Measurements from ENCODE around the gene SHISA3.

Gene SHISA3

DNA sequence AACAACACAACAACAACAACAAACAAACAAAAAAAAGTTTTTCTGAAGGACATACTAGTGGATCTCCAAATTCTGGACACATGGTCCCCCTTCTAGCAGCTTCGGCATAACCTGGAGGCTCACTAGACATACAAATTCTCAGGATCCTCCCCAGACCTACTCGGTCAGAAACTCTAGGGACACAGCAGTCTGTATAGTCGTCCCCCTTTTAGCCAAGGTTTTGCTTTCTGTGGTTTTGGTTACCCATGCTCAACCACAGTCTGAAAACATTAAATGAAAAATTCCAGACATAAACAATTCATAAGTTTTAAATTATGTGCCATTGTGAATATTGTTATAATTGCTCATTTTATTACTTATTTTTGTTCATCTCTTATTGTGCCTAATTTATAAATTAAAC lies 45.2 kb upstream of the SHISA3 start:
- Histone ChIP-seq H2AFZ (ENCODE audit: low read length) (no peak overlapping the region), H2BK12ac (ENCODE audit: low read length) (no peak overlapping the region), H3K79me1 (ENCODE audit: low read depth, low read length) (no peaks in the 10 kb centered on the region), H3K14ac (ENCODE audit: low read length) (no peak overlapping the region), H3K23ac (ENCODE audit: low read depth, low read length, poor library complexity) (no peak overlapping the region), H3K9me3 (replicated peaks in 1 of 2; ENCODE audit: control insufficient read depth in 2 of 2, insufficient read depth in 1 of 2, low read depth in 1 of 2, low read length in 2 of 2) (no peaks in the 10 kb centered on the region), H2AK5ac (ENCODE audit: low read depth, low read length) (no peak overlapping the region), H3K4me1 (ENCODE audit: control insufficient read depth in 2 of 2, insufficient read depth in 1 of 2, low read depth in 1 of 2, low read length in 2 of 2) (peaks cover 0 to 4% of the 10 kb centered on the region in 2 donors), H3K4me3 (ENCODE audit: low read length in 2 of 2) (no peak overlapping the region), H3K9ac (ENCODE audit: low read depth, low read length, poor library complexity) (no peak overlapping the region), H2BK15ac (ENCODE audit: low read length) (no peak overlapping the region), H3K36me3 (replicated peaks in 1 of 2; ENCODE audit: control insufficient read depth in 2 of 2, insufficient read depth in 2 of 2, low read length in 2 of 2) (no peaks in the 10 kb centered on the region), H3K4ac (ENCODE audit: low read length) (no peak overlapping the region), H3K27ac (replicated peaks; ENCODE audit: low read length) (no peak overlapping the region), H3K18ac (ENCODE audit: low read length) (no peak overlapping the region), H3K4me2 (ENCODE audit: insufficient read depth, low read length, poor library complexity, severe bottlenecking) (no peak overlapping the region), H4K91ac (ENCODE audit: low read depth, low read length, poor library complexity) (no peak overlapping the region), H2BK120ac (ENCODE audit: low read depth, low read length) (no peak overlapping the region), H4K8ac (ENCODE audit: low read depth, low read length) (no peak overlapping the region), H3K27me3 (ENCODE audit: control insufficient read depth in 3 of 3, insufficient read depth in 3 of 3, low read depth in 1 of 3, low read length in 3 of 3) (no peaks in the 10 kb centered on the region), H2BK5ac (ENCODE audit: low read length) (no peak overlapping the region)
- DNase-seq (ENCODE audit: low spot score): no peak
- no CpG with 5 or more reads among the region's 3 CpGs for WGBS, 2 donors (ENCODE audit: extremely low coverage in 2 of 2, insufficient read length in 2 of 2, insufficient replicate concordance in 1 of 2)

DNA sequence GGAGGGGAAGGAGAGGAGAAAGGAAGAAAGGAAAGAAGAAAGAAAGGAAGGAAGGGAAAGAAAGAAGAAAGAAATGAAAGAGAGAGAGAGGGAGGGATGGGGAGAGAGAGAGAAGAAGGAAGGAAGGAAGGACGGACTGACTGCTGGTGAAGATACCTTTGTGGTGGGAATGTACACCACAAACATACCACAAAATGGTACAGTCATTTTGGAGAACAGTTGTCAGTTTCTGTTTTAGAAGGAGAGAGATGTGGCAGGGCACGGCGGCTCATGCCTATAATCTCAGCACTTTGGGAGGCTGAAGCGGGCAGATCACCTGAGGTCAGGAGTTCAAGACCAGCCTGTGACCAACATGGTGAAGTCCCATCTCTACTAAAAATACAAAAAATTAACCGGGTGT lies 40.0 kb upstream of the SHISA3 start:
- Histone ChIP-seq H3K36me3 (replicated peaks in 1 of 2; ENCODE audit: control insufficient read depth in 2 of 2, insufficient read depth in 2 of 2, low read length in 2 of 2) (no peaks in the 10 kb centered on the region), H3K79me1 (ENCODE audit: low read depth, low read length) (no peaks in the 10 kb centered on the region), H3K4ac (ENCODE audit: low read length) (no peak overlapping the region), H2BK5ac (ENCODE audit: low read length) (no peak overlapping the region), H2AFZ (ENCODE audit: low read length) (no peak overlapping the region), H3K23ac (ENCODE audit: low read depth, low read length, poor library complexity) (no peak overlapping the region), H3K27me3 (ENCODE audit: control insufficient read depth in 3 of 3, insufficient read depth in 3 of 3, low read depth in 1 of 3, low read length in 3 of 3) (no peaks in the 10 kb centered on the region), H2AK5ac (ENCODE audit: low read depth, low read length) (no peak overlapping the region), H3K4me1 (ENCODE audit: control insufficient read depth in 2 of 2, insufficient read depth in 1 of 2, low read depth in 1 of 2, low read length in 2 of 2) (no peaks in the 10 kb centered on the region), H3K27ac (replicated peaks; ENCODE audit: low read length) (no peak overlapping the region), H3K4me3 (ENCODE audit: low read length in 2 of 2) (no peak overlapping the region), H3K9ac (ENCODE audit: low read depth, low read length, poor library complexity) (no peak overlapping the region), H3K18ac (ENCODE audit: low read length) (no peak overlapping the region), H2BK12ac (ENCODE audit: low read length) (no peak overlapping the region), H4K8ac (ENCODE audit: low read depth, low read length) (no peak overlapping the region), H3K14ac (ENCODE audit: low read length) (no peak overlapping the region), H4K91ac (ENCODE audit: low read depth, low read length, poor library complexity) (no peak overlapping the region), H3K9me3 (replicated peaks in 1 of 2; ENCODE audit: control insufficient read depth in 2 of 2, insufficient read depth in 1 of 2, low read depth in 1 of 2, low read length in 2 of 2) (no peaks in the 10 kb centered on the region), H3K4me2 (ENCODE audit: insufficient read depth, low read length, poor library complexity, severe bottlenecking) (no peak overlapping the region), H2BK120ac (ENCODE audit: low read depth, low read length) (no peak overlapping the region), H2BK15ac (ENCODE audit: low read length) (no peak overlapping the region)
- WGBS, 2 donors (ENCODE audit: extremely low coverage in 2 of 2, insufficient read length in 2 of 2, insufficient replicate concordance in 1 of 2): no CpG with 5 or more reads among the region's 5 CpGs
- DNase-seq (ENCODE audit: low spot score): no peak

DNA sequence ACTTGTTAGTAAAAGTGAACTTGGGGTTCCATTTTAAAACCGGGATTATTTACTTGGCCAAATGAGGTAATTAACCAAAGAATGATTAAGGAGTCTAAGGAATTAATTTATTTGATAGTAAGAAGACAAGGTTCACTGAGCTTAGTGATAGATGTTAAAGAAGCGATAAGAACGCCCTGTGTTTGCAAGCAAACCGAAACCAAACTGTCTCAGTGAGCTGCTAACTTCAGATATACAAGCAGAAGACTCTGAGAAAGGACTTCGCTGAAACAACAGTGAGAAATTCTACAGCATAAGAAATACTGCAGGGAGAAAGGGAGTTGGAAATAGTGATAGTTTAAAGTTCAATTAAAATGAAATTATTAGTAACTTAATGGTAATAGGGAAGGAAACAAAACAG lies 37.6 kb upstream of the SHISA3 start:
- Histone ChIP-seq H2BK120ac (ENCODE audit: low read depth, low read length) (no peak overlapping the region), H3K4me3 (ENCODE audit: low read length in 2 of 2) (no peak overlapping the region)
- WGBS, 2 donors (ENCODE audit: extremely low coverage in 2 of 2, insufficient read length in 2 of 2, insufficient replicate concordance in 1 of 2): no CpG with 5 or more reads among the region's 5 CpGs

DNA sequence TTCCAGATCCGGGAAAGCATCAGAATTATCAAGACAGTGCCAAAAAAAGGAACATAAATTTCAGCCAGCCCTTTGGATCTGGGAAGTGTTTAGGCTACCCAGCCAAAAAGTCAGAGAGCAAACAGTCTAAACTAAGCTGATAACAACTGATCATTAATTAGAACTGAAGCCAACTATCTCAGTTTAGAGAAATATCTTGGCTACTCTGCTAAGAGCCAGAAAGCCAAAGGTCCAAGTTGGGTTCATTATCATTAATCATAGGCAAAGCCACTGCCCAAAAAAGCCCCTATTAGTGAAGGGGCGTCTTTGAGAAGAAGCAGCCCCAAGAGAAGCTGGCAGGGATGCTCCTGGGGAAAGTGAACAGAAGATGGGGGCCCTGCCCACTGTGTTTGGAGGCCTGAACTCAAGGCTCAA lies 37.0 kb upstream of the SHISA3 start:
- Histone ChIP-seq H2BK12ac (ENCODE audit: low read length) (no peak overlapping the region), H2AK5ac (ENCODE audit: low read depth, low read length) (no peak overlapping the region), H3K4me2 (ENCODE audit: insufficient read depth, low read length, poor library complexity, severe bottlenecking) (no peak overlapping the region), H2AFZ (ENCODE audit: low read length) (no peak overlapping the region), H3K27me3 (ENCODE audit: control insufficient read depth in 3 of 3, insufficient read depth in 3 of 3, low read depth in 1 of 3, low read length in 3 of 3) (no peaks in the 10 kb centered on the region), H3K79me1 (ENCODE audit: low read depth, low read length) (no peaks in the 10 kb centered on the region), H3K9me3 (replicated peaks in 1 of 2; ENCODE audit: control insufficient read depth in 2 of 2, insufficient read depth in 1 of 2, low read depth in 1 of 2, low read length in 2 of 2) (no peaks in the 10 kb centered on the region), H3K18ac (ENCODE audit: low read length) (no peak overlapping the region), H3K9ac (ENCODE audit: low read depth, low read length, poor library complexity) (no peak overlapping the region), H3K27ac (replicated peaks; ENCODE audit: low read length) (no peak overlapping the region), H3K4me3 (ENCODE audit: low read length in 2 of 2) (no peak overlapping the region), H3K4me1 (ENCODE audit: control insufficient read depth in 2 of 2, insufficient read depth in 1 of 2, low read depth in 1 of 2, low read length in 2 of 2) (no peaks in the 10 kb centered on the region), H2BK5ac (ENCODE audit: low read length) (no peak overlapping the region), H3K4ac (ENCODE audit: low read length) (no peak overlapping the region), H3K23ac (ENCODE audit: low read depth, low read length, poor library complexity) (no peak overlapping the region), H4K91ac (ENCODE audit: low read depth, low read length, poor library complexity) (no peak overlapping the region), H2BK120ac (ENCODE audit: low read depth, low read length) (no peak overlapping the region), H3K14ac (ENCODE audit: low read length) (no peak overlapping the region), H3K36me3 (replicated peaks in 1 of 2; ENCODE audit: control insufficient read depth in 2 of 2, insufficient read depth in 2 of 2, low read length in 2 of 2) (no peaks in the 10 kb centered on the region), H4K8ac (ENCODE audit: low read depth, low read length) (no peak overlapping the region), H2BK15ac (ENCODE audit: low read length) (no peak overlapping the region)
- DNase-seq (ENCODE audit: low spot score): no peak
- WGBS, 2 donors (ENCODE audit: extremely low coverage in 2 of 2, insufficient read length in 2 of 2, insufficient replicate concordance in 1 of 2): no CpG with 5 or more reads among the region's 2 CpGs

More for the DNA sequence above, 37.6 kb upstream of the SHISA3 start:
- Histone ChIP-seq H3K14ac (ENCODE audit: low read length) (no peak overlapping the region), H2BK5ac (ENCODE audit: low read length) (no peak overlapping the region), H3K18ac (ENCODE audit: low read length) (no peak overlapping the region), H3K4ac (ENCODE audit: low read length) (no peak overlapping the region), H3K27me3 (ENCODE audit: control insufficient read depth in 3 of 3, insufficient read depth in 3 of 3, low read depth in 1 of 3, low read length in 3 of 3) (no peaks in the 10 kb centered on the region), H2BK12ac (ENCODE audit: low read length) (no peak overlapping the region), H3K9ac (ENCODE audit: low read depth, low read length, poor library complexity) (no peak overlapping the region), H3K4me1 (ENCODE audit: control insufficient read depth in 2 of 2, insufficient read depth in 1 of 2, low read depth in 1 of 2, low read length in 2 of 2) (no peaks in the 10 kb centered on the region), H4K8ac (ENCODE audit: low read depth, low read length) (no peak overlapping the region), H3K4me2 (ENCODE audit: insufficient read depth, low read length, poor library complexity, severe bottlenecking) (no peak overlapping the region), H3K23ac (ENCODE audit: low read depth, low read length, poor library complexity) (no peak overlapping the region), H3K79me1 (ENCODE audit: low read depth, low read length) (no peaks in the 10 kb centered on the region), H2AK5ac (ENCODE audit: low read depth, low read length) (no peak overlapping the region), H3K9me3 (replicated peaks in 1 of 2; ENCODE audit: control insufficient read depth in 2 of 2, insufficient read depth in 1 of 2, low read depth in 1 of 2, low read length in 2 of 2) (no peaks in the 10 kb centered on the region), H4K91ac (ENCODE audit: low read depth, low read length, poor library complexity) (no peak overlapping the region), H2AFZ (ENCODE audit: low read length) (no peak overlapping the region), H2BK15ac (ENCODE audit: low read length) (no peak overlapping the region), H3K36me3 (replicated peaks in 1 of 2; ENCODE audit: control insufficient read depth in 2 of 2, insufficient read depth in 2 of 2, low read length in 2 of 2) (no peaks in the 10 kb centered on the region), H3K27ac (replicated peaks; ENCODE audit: low read length) (no peak overlapping the region)
- DNase-seq (ENCODE audit: low spot score): no peak
